GM12872 (cell line): ENCODE measurements around the gene LARP1B.

Experiments
- TF ChIP-seq, protein P1 (sequence below): IDR thresholded peaks from 3 replicates; pipeline ENCODE4 v1.5.1; 2011; ENCODE audit warnings: low read depth, mild to moderate bottlenecking, low read length, moderate library complexity; ENCODE audit not compliant: insufficient read depth

The LARP1B gene

DNA sequence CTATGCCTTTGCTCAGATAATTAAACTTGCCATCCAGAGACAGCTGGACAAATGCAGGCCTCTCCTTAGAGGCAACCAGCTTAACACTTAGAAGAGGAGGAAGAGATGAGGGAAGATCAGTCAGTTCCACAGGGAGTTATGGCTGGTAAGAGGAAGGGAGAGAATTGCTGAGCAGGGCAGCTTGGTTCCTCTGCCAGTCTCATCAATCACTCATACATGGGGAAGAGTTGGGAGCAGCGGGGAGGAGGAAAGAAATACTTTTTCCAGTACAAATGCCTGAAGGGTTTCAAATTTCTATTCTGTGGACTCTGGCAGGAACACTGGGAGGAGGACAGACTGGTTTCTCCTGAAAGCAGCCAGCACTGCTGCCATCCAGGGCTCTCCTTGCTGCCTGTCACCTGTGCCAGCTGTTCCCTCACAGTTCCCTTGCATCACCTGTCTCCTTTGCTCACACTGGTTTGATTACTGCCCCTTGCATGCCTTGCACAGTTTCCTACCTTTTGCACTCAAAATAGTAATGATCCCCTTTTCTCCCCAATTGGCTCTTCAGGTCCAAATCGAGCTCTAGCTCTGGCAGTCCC is 167.0 kb downstream of the LARP1B start:
- TF ChIP-seq, protein P1, sequence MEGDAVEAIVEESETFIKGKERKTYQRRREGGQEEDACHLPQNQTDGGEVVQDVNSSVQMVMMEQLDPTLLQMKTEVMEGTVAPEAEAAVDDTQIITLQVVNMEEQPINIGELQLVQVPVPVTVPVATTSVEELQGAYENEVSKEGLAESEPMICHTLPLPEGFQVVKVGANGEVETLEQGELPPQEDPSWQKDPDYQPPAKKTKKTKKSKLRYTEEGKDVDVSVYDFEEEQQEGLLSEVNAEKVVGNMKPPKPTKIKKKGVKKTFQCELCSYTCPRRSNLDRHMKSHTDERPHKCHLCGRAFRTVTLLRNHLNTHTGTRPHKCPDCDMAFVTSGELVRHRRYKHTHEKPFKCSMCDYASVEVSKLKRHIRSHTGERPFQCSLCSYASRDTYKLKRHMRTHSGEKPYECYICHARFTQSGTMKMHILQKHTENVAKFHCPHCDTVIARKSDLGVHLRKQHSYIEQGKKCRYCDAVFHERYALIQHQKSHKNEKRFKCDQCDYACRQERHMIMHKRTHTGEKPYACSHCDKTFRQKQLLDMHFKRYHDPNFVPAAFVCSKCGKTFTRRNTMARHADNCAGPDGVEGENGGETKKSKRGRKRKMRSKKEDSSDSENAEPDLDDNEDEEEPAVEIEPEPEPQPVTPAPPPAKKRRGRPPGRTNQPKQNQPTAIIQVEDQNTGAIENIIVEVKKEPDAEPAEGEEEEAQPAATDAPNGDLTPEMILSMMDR = no peak

DNA sequence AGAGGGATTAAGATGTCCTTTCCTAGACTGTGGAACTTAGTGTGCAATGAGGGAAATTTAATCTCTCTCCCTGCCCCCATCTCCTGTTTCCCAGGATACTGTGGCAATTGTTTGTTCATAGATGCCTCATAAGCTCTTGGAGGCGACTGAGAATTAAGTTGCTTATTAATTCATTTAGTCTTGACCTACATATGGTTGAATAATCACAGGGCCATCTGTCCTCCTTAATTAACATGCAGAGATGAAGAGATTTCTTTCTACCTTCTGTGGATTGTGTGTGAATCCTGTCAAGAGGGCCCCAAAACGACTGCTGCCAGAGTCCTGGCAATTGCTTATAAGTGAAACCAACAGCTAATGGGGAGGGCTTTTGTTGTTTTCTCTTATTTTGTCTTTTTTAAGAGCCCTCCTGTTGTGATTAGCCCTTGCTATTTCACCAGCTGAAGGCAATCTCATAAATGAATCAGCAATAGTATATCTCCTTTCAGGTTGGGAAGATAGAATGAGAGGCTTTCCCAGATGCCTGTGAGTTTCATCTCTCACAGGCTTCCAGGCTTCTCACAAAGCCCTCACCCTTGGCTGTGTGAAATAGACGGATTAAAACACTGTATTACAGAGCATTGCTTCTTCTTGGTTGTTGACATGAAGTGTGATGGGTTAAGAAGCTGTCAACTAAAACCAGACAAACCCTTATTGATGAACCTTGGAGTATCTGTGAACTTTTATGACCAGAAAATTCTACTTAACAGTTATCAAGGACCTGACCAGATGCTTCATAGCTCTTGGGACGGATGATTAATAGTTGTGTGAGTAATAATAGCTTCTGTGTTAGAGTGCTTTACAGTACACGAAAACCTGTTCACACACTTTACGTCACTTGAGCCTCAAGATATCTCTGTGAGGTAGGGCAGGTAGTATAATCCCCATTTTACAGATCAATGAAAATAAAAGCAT is 168.0 kb downstream of the LARP1B start:
- TF ChIP-seq, protein P1 = no peak

DNA sequence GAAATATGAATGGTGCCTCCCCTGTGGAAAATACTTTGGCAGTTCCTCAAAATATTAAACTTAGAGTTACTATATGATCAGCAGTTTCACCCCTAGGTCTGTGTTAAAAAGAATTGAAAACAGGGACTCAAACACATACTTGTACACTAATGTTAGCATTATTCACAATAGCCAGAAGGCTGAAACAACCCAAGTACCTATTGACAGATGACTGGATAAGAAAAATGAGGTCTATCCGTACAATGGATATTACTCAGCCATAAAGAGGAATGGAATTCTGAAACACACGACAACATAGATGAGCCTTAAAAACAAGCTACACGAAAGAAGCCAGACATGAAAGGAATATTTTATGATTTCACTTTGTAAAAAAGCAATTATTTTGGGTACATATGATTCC is 171.6 kb downstream of the LARP1B start:
- TF ChIP-seq, protein P1 = no peak

DNA sequence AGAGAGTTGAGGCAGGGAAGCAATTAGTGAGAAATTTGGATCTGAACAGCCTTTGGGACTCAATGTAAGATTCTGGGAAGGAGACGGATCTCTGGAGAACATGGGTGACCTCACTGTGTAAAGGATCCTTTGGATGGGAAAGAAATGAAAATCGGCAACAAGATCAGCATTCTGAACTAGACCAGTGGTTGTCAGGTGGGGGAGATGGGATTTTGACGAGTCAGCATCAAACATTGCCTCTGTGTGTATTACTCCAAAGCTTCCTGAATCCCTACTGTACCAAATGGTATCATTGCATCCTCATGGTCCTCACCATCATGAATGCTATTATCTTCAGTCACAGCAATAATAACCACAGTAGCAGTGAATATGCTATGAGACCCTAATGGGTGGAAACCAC is 173.7 kb downstream of the LARP1B start:
- TF ChIP-seq, protein P1 = no peak

DNA sequence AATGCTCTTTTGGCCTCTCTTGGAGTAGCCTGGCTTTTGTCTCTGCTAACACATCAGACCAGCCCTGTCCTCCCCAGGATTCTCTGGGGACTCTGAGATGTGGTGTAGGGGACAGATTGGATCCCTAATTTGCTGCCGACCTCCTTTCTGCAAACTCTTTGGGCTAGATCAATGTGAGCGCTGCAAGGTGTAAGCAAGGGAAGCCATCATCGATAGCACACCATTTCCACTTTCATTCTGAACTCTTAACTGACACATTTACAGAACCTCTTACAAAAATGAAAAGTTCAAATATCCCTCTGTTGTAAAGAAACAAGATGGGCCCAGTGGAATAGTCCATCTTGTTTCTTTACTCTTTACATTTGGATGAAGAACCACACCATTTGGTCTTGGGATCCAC is 179.9 kb downstream of the LARP1B start:
- TF ChIP-seq, protein P1 = no peak

DNA sequence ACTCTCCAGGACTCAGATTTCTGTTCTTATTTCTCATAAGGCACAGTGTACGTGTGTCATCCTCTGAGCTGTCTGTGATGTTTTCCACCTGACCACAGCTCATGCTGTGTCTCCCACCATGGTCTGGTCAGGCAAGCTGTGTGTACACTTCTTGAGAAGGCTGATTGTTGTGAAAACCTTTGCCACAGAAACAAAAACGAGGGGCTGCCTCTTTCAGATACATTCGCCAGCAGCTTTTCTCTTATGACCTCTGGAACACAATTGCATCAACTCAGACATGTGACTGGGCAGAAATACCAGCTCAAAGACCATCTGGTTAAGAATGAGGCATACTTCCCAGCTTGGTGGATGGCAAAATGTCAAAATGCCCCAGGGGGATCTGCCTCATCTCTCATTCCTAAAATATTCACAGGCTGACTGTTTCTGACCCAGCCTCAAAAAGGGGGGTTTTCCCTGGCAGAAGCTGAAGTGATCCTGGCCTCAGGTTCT is 180.4 kb downstream of the LARP1B start:
- TF ChIP-seq, protein P1 = no peak

DNA sequence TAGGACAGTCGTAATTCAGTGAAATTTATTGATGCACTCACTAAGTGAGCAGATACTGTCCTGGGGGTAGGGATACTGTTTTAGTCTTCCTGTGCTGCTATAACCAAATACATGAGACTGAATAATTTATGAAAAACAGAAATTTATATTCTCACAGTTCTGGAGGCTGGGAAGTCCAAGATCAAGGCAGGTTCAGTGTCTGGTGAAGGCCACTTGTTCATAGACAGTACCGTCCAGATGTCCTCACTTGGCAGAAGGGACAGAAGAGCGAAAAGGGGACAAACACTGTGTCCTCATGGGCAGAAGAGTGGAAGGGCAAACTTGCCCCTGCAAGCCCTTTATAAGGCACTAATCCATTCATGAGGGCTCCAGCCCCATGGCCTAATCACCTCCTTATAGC is 180.9 kb downstream of the LARP1B start:
- TF ChIP-seq, protein P1 = no peak
